HL-60 (cell line): ENCODE results near the gene SUGP1.

Experiments used
- DNase-seq, 2 experiments: peaks; one replicate each; pipeline ENCODE4 v3.0.0-alpha.2; 2010 to 2020; ENCODE audit warnings: low read depth in 1 of 2, low spot score in 1 of 2
- H3K27ac ChIP-seq: fragments of 250-450 bp; sonication (Bioruptor Pico); replicated peaks from 2 replicates; pipeline ENCODE4 v1.5.1; 2020; ENCODE audit warnings: mild to moderate bottlenecking, moderate library complexity
- H3K27me3 ChIP-seq: fragments of 250-450 bp; sonication (Bioruptor Pico); 2 replicates; pipeline ENCODE4 v1.5.1; 2021; ENCODE audit warnings: mild to moderate bottlenecking, moderate library complexity; ENCODE audit not compliant: insufficient read depth, poor library complexity, severe bottlenecking
- H3K4me3 ChIP-seq: replicated peaks from 2 replicates; pipeline ENCODE4 v1.5.1; 2011; ENCODE audit warnings: mild to moderate bottlenecking, control low read depth, low read length; ENCODE audit not compliant: insufficient read depth
- GABPA ChIP-seq: IDR thresholded peaks from 2 replicates; pipeline ENCODE4 v1.6.1; 2012; ENCODE audit warnings: low read depth
- POLR2AphosphoS5 ChIP-seq: IDR thresholded peaks from 2 replicates; pipeline ENCODE4 v1.6.1; 2012; ENCODE audit warnings: low read depth
- SPI1 ChIP-seq: IDR thresholded peaks from 2 replicates; pipeline ENCODE4 v1.6.1; 2012; ENCODE audit warnings: low read depth, mild to moderate bottlenecking, borderline replicate concordance
- TF ChIP-seq, protein P1 (sequence below): IDR thresholded peaks from one replicate; pipeline ENCODE4 v1.5.1; 2011; ENCODE audit warnings: low read length, control low read depth, inconsistent platforms; ENCODE audit not compliant: insufficient read depth
- TF ChIP-seq, protein P2 (sequence below): IDR thresholded peaks from 2 replicates; pipeline ENCODE4 v1.6.1; 2012; ENCODE audit warnings: low read depth; ENCODE audit not compliant: insufficient replicate concordance

SUGP1 gene

DNA sequence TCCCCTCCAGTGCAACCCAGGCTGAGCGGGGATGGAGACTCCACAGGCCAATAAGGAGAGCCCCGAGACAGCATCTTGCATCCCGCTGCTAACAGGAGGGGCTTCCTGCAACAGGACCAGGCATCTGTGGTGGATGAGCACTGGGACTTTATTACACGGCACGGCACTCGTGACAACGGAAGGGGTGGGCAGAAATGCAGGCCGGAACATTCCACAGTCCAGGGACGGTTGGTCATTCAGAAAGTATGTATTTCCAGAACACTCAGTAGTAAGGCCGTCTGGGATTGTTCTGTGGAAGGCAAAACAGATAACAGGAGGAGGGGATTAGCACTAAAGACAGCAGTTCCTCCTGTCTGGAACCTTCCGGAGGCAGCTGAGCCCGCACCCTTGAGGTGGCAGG, 43.9 kb downstream of the SUGP1 start:
- no peak for TF ChIP-seq GABPA
- TF ChIP-seq, protein P1, sequence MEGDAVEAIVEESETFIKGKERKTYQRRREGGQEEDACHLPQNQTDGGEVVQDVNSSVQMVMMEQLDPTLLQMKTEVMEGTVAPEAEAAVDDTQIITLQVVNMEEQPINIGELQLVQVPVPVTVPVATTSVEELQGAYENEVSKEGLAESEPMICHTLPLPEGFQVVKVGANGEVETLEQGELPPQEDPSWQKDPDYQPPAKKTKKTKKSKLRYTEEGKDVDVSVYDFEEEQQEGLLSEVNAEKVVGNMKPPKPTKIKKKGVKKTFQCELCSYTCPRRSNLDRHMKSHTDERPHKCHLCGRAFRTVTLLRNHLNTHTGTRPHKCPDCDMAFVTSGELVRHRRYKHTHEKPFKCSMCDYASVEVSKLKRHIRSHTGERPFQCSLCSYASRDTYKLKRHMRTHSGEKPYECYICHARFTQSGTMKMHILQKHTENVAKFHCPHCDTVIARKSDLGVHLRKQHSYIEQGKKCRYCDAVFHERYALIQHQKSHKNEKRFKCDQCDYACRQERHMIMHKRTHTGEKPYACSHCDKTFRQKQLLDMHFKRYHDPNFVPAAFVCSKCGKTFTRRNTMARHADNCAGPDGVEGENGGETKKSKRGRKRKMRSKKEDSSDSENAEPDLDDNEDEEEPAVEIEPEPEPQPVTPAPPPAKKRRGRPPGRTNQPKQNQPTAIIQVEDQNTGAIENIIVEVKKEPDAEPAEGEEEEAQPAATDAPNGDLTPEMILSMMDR = no peak
- no peak for TF ChIP-seq SPI1
- TF ChIP-seq, protein P2, sequence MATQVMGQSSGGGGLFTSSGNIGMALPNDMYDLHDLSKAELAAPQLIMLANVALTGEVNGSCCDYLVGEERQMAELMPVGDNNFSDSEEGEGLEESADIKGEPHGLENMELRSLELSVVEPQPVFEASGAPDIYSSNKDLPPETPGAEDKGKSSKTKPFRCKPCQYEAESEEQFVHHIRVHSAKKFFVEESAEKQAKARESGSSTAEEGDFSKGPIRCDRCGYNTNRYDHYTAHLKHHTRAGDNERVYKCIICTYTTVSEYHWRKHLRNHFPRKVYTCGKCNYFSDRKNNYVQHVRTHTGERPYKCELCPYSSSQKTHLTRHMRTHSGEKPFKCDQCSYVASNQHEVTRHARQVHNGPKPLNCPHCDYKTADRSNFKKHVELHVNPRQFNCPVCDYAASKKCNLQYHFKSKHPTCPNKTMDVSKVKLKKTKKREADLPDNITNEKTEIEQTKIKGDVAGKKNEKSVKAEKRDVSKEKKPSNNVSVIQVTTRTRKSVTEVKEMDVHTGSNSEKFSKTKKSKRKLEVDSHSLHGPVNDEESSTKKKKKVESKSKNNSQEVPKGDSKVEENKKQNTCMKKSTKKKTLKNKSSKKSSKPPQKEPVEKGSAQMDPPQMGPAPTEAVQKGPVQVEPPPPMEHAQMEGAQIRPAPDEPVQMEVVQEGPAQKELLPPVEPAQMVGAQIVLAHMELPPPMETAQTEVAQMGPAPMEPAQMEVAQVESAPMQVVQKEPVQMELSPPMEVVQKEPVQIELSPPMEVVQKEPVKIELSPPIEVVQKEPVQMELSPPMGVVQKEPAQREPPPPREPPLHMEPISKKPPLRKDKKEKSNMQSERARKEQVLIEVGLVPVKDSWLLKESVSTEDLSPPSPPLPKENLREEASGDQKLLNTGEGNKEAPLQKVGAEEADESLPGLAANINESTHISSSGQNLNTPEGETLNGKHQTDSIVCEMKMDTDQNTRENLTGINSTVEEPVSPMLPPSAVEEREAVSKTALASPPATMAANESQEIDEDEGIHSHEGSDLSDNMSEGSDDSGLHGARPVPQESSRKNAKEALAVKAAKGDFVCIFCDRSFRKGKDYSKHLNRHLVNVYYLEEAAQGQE = no peak
- no peak for TF ChIP-seq POLR2AphosphoS5
- DNase-seq = no peak
- Histone ChIP-seq H3K27ac (no peak overlapping the region), H3K4me3 (no peak overlapping the region), H3K27me3 (no peaks in the 10 kb centered on the region)

DNA sequence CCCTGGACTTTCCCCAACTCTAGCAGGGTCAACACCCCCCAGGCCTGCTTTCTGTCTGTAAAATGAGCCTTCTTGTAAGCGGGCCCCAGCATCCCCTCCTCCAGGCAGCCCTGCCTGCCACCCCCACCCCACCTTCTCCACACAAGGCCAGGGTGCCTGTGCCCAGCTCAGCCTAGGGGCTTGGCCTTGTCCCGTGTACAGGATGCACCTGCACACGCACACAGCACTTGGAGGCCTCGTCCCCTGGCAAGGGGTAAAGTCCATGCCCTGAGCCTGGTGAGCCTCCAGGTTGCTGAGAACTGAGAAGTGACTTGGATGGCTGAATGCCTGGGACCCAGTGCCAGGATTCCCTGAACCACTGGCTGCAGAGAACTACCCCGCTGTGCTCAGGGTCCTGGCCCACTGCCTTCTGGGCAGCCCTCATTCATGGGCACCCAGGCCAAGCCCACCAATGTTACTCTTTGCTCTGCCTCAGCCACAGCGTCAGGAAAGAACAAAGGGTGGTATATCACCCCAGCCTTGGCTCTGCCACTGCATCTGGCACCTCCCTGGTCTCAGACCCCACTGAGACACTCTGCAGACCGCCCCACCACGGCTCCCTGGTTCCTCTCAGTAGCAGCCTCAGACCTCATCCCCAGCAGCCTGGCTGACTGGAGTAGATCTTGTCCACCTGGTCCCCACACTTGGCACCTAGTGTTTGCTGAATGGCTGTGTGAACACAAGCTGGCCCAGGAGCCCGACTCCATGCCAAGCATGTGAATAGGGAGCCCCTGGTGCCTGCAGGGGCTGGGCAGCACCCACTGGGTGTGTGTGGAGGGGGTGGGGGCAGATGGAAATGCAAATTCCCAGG, 45.4 kb downstream of the SUGP1 start:
- Histone ChIP-seq H3K27me3 (no peaks in the 10 kb centered on the region), H3K4me3 (no peak overlapping the region), H3K27ac (no peak overlapping the region)
- no peak for TF ChIP-seq SPI1
- TF ChIP-seq, protein P1 = no peak
- TF ChIP-seq GABPA = no peak
- TF ChIP-seq POLR2AphosphoS5 = no peak
- TF ChIP-seq, protein P2 = no peak
- DNase-seq = no peak

DNA sequence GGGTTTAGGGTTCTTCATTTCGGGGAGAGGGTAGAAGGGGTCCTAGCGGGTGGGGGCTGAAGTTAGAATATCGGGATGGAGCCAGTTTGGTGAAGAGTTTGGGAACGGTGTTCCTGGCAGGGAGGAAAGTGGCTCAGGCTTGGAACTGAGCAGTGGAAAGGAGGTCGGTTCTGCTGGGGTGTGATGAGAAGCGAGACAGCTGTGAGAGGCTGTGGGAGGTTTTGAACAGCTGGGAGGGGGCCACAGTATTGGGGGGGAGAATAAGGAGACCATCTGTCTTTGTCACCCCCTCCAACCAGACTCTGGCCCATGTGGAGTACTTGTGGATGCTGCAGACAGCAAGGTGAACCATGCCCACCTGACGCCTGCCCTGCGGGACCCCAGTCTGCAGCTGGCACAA, 46.2 kb downstream of the SUGP1 start:
- no peak for DNase-seq
- no peak overlapping the region for H3K27ac ChIP-seq
- H3K27me3 ChIP-seq = no peaks in the 10 kb centered on the region
- TF ChIP-seq GABPA (no peak), POLR2AphosphoS5 (no peak), SPI1 (no peak)
- TF ChIP-seq, protein P2 = no peak
- TF ChIP-seq, protein P1 = no peak
- no peak overlapping the region for H3K4me3 ChIP-seq
